HepG2 (cell line): Measurements from ENCODE around the gene ARID5B.

Experiments
- ATRX ChIP-seq: sonication (generic); formaldehyde crosslinking; IDR thresholded peaks from 2 replicates; pipeline ENCODE4 v1.4.0; 2020; ENCODE audit warnings: missing genetic modification reagents, borderline replicate concordance
- CC2D1A ChIP-seq: sonication (generic); formaldehyde crosslinking; IDR thresholded peaks from 2 replicates; pipeline ENCODE4 v1.8.1; 2023; ENCODE audit warnings: mild to moderate bottlenecking, missing genetic modification reagents
- CTCF ChIP-seq: sonication (generic); formaldehyde crosslinking; IDR thresholded peaks from 2 replicates; pipeline ENCODE4 v1.5.0; 2020; ENCODE audit warnings: mild to moderate bottlenecking, missing genetic modification reagents, moderate library complexity
- MED8 ChIP-seq: sonication (generic); formaldehyde crosslinking; IDR thresholded peaks from 2 replicates; pipeline ENCODE4 v1.8.1; 2023; ENCODE audit warnings: mild to moderate bottlenecking, missing genetic modification reagents; ENCODE audit not compliant: insufficient replicate concordance
- MNT ChIP-seq: fragments of 450-650 bp; IDR thresholded peaks from 2 replicates; pipeline ENCODE4 v1.6.1; 2016
- MYC ChIP-seq: sonication (generic); formaldehyde crosslinking; IDR thresholded peaks from 2 replicates; pipeline ENCODE4 v1.9.0; 2021; ENCODE audit warnings: missing genetic modification reagents, borderline replicate concordance
- NFIC ChIP-seq: IDR thresholded peaks from 2 replicates; pipeline ENCODE4 v1.6.1; 2012; ENCODE audit warnings: mild to moderate bottlenecking, low read length, inconsistent platforms
- ZNF792 ChIP-seq: IDR thresholded peaks from 2 replicates; pipeline ENCODE4 v1.6.1; 2016

DNA sequence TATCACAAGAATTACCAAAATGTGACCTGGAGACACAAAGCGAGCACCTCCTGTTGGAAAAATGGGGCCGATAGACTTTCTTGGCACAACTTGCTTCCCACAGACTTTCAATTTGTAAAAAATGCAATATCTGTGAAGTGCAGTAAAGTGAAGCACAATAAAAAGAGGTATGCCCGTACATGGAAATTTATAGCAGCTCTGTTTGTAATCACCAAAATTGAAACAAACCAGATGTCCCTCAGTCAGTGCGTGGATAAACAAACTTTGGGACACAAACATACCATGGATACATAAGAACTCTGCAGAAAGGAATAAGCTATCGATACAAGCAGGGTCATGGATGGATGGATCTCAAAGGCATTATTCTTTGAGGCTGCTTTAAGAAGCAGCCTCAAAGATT is 33.6 kb downstream of the ARID5B start:
- no peak for TF ChIP-seq NFIC
- TF ChIP-seq CTCF (CRISPR knock-in tag): no peak
- no peak for TF ChIP-seq MNT
- TF ChIP-seq MED8 (CRISPR knock-in tag): no peak
- no peak for TF ChIP-seq ZNF792 (CRISPR knock-in tag)
- no peak for TF ChIP-seq CC2D1A (CRISPR knock-in tag)
- no peak for TF ChIP-seq ATRX (CRISPR knock-in tag)
- no peak for TF ChIP-seq MYC (CRISPR knock-in tag)
